Measurements from ENCODE around the gene GAB2. TPM values are rescaled to one million over a fixed set of nuclear protein-coding genes. Genes with fewer than 3 reads are reported as not detected.
"Not testable (repeated sequence)": the region's sequence is repeated elsewhere in the genome, so short reads cannot be mapped to it uniquely, and the experiment has no call there.

The GAB2 gene
- polyA plus RNA-seq, 2 of the 4 experiments (the other 2 are of a cell fraction): 2.8 to 4.7 TPM

GRCh38 chr11:78234006-78234405 lies 183.6 kb downstream of the GAB2 start:
- Histone ChIP-seq H3K4me2 (no peak overlapping the region), H3K4me3 (no peak overlapping the region), H3K9me3 (no peaks in the 10 kb centered on the region), H3K4me1 (no peaks in the 10 kb centered on the region), H3K27ac (no peak overlapping the region)
- DNase-seq (ENCODE audit: low read depth in 1 of 2, low spot score in 1 of 2) (no peak), FAIRE-seq (no peak), ATAC-seq (no peak)
- POLR2A ChIA-PET: no interaction called here
- WGBS (ENCODE audit: missing lambda C conversion rate): 91% methylated on average over 5 of the region's 5 CpGs
- TF ChIP-seq CEBPB (IDR thresholded peaks at IDR 0.05): no peak
- TF ChIP-seq KDM1A (IDR thresholded peaks at IDR 0.05; ENCODE audit: low read depth): no peak
- no peak for TF ChIP-seq EHMT2 (IDR thresholded peaks at IDR 0.05; ENCODE audit: low read depth)
- TF ChIP-seq RAD21 (conservative IDR thresholded peaks at IDR 0.05 in 1 of 2, IDR thresholded peaks at IDR 0.05 in 1 of 2): no peak
- TF ChIP-seq, protein P1, sequence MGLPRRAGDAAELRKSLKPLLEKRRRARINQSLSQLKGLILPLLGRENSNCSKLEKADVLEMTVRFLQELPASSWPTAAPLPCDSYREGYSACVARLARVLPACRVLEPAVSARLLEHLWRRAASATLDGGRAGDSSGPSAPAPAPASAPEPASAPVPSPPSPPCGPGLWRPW (IDR thresholded peaks at IDR 0.05): no peak
- TF ChIP-seq RCOR1 (IDR thresholded peaks at IDR 0.05; ENCODE audit: low read depth, low read length): no peak
- TF ChIP-seq, protein P2, sequence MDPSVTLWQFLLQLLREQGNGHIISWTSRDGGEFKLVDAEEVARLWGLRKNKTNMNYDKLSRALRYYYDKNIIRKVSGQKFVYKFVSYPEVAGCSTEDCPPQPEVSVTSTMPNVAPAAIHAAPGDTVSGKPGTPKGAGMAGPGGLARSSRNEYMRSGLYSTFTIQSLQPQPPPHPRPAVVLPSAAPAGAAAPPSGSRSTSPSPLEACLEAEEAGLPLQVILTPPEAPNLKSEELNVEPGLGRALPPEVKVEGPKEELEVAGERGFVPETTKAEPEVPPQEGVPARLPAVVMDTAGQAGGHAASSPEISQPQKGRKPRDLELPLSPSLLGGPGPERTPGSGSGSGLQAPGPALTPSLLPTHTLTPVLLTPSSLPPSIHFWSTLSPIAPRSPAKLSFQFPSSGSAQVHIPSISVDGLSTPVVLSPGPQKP (IDR thresholded peaks at IDR 0.05; ENCODE audit: low read depth, low read length): no peak
- TF ChIP-seq, protein P3, sequence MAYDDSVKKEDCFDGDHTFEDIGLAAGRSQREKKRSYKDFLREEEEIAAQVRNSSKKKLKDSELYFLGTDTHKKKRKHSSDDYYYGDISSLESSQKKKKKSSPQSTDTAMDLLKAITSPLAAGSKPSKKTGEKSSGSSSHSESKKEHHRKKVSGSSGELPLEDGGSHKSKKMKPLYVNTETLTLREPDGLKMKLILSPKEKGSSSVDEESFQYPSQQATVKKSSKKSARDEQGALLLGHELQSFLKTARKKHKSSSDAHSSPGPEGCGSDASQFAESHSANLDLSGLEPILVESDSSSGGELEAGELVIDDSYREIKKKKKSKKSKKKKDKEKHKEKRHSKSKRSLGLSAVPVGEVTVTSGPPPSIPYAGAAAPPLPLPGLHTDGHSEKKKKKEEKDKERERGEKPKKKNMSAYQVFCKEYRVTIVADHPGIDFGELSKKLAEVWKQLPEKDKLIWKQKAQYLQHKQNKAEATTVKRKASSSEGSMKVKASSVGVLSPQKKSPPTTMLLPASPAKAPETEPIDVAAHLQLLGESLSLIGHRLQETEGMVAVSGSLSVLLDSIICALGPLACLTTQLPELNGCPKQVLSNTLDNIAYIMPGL (CRISPR knock-in tag; IDR thresholded peaks at IDR 0.05; ENCODE audit: borderline replicate concordance): no peak
- TF ChIP-seq ESRRA (IDR thresholded peaks at IDR 0.05; ENCODE audit: borderline replicate concordance, low read length): no peak
- no peak for TF ChIP-seq MAZ (IDR thresholded peaks at IDR 0.05; ENCODE audit: borderline replicate concordance, low read depth, low read length)
- no peak for TF ChIP-seq HOXB13 (CRISPR knock-in tag; IDR thresholded peaks at IDR 0.05; ENCODE audit: low read depth)
- no peak for TF ChIP-seq GATA3 (IDR thresholded peaks at IDR 0.05; ENCODE audit: borderline replicate concordance)
- no peak for TF ChIP-seq FOSL2 (IDR thresholded peaks at IDR 0.05)
- no peak for TF ChIP-seq FOSL2 (CRISPR knock-in tag; IDR thresholded peaks at IDR 0.05)
- CTCF ChIA-PET: no interaction called here

DNA sequence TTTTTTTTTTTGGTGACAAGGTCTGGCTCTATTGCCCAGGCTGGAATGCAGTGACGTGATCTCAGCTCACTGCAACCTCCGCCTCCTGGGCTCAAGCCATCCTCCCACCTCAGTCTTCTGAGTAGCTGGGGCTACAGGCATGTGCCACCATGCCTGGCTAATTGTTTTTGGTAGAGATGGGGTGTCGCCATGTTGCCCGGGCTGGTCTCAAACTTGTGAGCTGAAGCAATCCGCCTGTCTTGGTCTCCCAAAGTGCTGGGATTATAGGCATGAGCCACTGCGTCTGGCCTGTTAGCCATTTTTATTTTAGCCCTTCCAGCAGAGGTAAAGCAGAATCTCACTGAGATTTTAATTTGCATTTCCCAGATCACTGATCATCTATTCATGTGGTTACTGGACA lies 184.6 kb downstream of the GAB2 start:
- DNase-seq (ENCODE audit: low read depth in 1 of 2, low spot score in 1 of 2): not testable (repeated sequence)

DNA sequence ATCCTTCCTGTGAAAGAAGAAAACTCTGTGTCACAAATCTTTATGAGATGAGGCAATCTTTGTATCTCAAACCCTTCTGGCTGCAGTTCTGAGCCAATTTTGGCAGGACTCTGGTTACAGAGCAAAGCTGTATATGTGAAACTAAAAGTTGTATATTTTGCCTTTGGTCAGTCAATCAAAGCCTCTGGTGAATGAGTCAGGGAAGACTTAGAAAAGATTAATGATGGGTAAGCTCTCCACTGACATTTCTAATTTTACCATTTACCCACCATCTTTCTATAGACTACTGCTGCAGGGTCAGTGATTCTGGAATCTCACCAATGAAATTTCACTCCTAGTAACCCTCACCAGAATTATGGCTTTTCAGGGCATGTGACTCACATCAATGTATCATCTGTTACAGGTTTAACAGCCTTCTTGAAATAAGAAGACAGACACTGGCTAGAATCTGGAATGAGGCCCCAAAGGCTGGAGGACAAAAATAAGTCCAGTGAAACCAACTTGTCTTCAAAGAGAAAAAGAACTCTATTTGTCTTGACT lies 185.6 kb downstream of the GAB2 start:
- POLR2A ChIA-PET: no interaction called here

More for the DNA sequence above, 184.6 kb downstream of the GAB2 start:
- H3K9me3 ChIP-seq, H3K4me3 ChIP-seq, FAIRE-seq, CTCF ChIA-PET, H3K4me1 ChIP-seq, H3K27ac ChIP-seq, H3K4me2 ChIP-seq, ATAC-seq, POLR2A ChIA-PET: not testable (repeated sequence)
- WGBS (ENCODE audit: missing lambda C conversion rate): 98% methylated on average over 6 of the region's 6 CpGs

More for the DNA sequence above, 185.6 kb downstream of the GAB2 start:
- CTCF ChIA-PET: interaction anchor here (1.2 kb wide), 1 partner anchor 332 kb away, joined by 5 read pairs; no protein-coding TSS in a partner anchor
- no peak for FAIRE-seq
- Histone ChIP-seq H3K9me3 (no peaks in the 10 kb centered on the region), H3K4me1 (no peaks in the 10 kb centered on the region), H3K4me2 (no peak overlapping the region), H3K4me3 (no peak overlapping the region), H3K27ac (no peak overlapping the region)
- no peak for TF ChIP-seq BCL3 (IDR thresholded peaks at IDR 0.05)
- no peak for ATAC-seq
- DNase-seq (ENCODE audit: low read depth in 1 of 2, low spot score in 1 of 2): no peak
